Measurements from ENCODE around the gene EHBP1L1.
"Not testable (repeated sequence)": the region's sequence is repeated elsewhere in the genome, so short reads cannot be mapped to it uniquely, and the experiment has no call there.

EHBP1L1 gene

DNA sequence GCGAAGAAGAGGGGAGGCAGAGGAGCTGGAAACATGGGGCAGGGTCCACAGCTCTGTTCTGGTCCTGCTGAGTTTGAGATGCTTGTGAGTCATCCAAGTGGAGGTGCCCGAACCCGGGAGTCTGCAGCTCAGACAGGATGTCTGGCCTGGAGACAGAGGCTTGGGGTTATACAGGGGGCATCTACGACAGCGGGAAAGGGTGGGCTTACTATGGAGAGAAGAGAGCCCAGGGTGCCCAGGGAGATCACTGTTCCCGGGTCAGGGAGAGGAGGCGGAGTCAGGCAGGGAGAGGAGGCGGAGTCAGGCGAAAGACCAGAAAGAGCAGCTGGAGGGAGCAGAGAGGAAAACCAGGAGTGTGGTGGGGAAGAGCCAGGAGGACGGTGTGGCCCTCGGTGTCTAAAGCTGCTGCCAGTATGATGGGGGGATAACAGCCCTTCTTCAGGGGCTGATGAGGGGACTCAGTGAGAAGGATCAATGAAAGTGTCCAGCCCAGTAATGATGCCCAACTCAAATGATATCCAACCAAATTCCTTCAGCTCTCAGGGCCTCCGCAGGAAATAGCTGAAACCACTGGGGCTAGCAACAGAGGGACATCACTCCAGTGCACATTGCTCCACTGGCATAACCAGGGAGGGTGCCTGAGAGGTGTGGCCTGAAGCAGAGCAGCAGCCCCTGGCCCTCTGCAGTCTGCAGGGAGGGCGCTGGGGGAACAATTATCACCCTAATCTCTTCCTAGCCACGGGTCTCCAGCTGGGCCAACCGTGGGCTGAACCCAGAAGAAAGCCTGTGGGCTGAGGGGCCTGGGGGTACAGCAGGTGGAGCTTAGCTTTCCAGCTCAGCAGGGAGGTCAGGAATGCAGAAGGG, 15.1 kb upstream of the EHBP1L1 start:
- DNase-seq (ENCODE audit: low spot score): peak; percentile 48

DNA sequence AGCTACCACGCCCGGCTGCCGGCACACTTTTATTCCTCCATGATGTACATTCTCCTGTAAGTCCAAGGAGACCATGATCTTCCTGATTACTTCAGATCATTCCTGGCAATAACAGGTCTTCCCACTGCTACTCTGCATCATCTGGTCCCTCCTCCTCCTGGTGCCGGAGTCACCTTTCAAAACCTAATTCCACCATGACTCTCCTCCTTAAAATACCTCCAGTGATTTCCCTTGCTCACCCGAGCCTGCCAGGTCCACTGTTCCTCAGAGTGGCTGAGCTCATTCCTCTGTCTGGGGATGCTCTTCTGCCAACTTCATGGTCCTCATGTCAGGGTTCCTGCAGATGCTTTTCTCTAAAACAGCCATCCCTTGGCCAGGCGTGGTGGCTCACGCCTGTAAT, 13.8 kb upstream of the EHBP1L1 start:
- no peak for DNase-seq (ENCODE audit: low spot score)

DNA sequence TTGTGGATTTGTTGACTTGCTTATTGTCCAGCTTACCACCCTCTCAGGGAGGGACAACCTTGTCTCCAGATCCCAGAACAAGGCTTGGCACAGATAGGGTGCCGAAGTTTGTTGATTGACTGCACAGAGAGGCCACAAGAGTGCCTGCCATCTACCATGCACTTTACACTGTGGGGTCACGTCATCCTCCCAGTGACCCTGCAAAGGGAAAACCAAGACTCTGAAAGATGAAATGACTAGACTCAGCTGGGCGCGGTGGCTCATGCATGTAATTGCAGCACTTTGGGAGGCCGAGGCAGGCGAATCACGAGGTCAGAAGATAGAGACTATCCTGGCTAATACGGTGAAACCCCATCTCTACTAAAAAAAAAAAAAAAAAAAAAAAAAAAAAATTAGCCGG, 13.1 kb upstream of the EHBP1L1 start:
- no peak for DNase-seq (ENCODE audit: low spot score)

DNA sequence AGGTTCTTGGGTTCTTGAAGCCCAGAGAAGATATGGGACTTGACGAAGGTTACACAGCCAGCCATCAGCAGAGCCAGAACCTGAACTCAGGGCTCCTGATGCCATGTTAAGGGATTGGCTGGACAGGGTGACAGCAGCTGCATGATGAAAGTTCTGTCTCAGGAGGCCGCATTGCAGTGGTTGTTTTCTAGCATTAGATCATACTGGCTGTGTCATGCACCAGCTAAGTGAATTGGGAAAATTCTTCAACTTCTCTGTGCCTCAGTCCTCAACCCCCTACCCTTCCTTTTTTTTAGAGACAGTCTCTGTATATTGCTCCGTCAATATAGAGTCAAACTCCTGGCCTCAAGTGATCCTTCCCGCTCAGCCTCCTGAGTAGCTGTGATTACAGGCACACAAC, 12.3 kb upstream of the EHBP1L1 start:
- DNase-seq (ENCODE audit: low spot score): no peak

DNA sequence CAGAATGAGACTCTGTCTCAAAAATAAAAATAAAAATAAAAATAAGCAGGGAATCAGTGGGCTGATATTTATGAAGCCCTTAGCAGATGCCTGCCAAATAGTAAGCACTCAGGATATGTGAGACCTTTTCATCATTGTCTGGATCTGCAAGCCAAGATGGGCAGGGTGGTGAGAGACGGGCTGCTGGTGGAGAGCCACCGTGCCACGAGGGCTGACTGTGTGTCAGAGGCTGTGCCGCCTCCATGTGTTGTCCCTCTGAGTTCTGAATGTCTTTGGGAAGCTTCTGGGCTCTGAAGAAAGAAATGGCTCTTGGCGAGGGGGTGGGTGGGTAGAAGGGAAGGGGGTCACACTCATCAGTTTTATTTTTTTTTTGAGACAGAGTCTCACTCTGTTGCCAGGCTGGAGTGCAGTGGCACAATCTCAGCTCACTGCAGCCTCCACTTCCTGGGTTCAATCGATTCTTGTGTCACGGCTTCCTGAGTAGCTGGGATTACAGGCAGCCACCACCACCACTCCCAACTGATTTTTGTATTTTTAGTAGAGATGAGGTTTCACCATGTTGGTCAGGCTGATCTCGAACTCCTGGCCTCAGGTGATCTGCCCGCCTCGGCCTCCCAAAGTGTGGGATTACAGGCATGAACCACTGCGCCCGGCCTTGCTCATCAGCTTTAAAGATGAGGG, 10.8 kb upstream of the EHBP1L1 start:
- DNase-seq (ENCODE audit: low spot score): not testable (repeated sequence)

DNA sequence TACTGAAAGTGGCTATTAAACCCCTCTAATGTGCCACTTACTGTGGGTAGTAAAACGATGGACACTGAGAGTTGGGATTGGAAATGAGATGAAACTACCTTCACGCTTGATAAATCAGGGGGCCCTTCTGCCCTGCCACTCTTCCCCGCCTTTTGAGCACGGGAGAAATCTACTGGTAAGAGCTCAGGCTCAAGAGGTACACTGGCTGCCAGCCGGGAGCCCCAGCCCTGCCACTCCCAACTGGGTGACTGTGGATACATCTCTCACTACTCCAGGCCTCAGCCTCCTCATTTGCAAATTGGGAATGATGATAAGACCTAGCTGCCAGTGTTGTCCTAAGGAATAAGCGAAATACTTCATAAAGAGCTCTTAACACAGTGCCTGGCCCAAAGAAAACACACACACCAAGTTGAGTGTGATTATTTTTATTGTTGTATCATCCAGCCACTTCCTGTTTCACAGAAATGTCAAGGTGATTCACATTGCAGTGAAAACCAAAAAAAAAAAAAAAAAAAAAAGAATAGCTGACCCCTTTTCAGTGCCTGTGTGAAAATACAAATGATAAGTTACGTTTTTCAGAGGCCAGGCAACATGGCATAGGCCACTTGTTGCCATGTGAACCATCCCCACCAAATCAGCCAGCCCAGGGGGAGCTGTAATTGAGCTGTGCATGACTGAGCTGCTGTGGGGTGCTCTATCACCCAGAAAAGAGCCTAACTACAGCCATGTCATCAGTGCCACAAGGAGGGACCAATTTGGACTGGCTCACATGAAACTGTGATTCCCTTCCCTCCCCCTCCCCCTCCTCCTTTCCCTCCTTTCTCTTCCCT, 10.0 kb upstream of the EHBP1L1 start:
- no peak for DNase-seq (ENCODE audit: low spot score)

DNA sequence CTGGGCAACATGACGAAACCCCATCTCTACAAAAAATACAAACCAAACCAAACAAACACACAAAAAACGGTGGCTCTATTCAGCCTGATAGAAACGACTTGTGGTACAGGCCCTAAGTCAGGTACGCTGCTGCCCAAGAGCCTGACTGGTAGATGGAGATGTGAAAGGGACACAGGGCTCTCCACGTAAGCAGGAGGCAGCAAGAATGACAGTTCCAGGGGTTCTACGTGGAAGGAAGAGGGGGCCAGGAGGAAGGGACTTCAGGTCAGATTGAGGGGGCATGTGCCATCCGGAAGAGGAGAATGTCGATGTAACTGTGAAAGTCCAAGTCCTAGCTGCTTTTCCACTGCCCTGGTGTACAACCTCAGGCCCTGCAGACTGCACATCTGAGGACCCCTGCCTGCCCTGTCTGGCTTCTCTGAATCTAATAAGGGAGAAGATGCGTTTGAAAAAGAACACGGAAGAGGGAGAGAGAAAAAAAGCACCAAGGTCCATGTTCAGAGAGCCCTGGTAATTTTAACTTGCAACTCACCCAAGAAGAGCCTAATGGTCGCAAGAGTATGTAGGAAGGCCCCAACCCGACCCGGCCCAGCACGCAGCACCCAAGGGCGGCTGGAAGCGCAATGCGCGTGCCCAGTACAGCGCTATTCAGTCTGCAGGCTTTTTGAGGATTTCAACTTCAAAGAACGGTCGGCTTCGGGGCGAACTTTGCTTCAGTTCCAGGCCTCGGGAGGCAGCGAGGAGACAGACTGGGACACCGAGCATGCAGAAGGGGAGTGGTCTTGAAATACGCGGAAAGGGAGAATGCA, 6.5 kb upstream of the EHBP1L1 start:
- peak; percentile 69 for DNase-seq (ENCODE audit: low spot score)

DNA sequence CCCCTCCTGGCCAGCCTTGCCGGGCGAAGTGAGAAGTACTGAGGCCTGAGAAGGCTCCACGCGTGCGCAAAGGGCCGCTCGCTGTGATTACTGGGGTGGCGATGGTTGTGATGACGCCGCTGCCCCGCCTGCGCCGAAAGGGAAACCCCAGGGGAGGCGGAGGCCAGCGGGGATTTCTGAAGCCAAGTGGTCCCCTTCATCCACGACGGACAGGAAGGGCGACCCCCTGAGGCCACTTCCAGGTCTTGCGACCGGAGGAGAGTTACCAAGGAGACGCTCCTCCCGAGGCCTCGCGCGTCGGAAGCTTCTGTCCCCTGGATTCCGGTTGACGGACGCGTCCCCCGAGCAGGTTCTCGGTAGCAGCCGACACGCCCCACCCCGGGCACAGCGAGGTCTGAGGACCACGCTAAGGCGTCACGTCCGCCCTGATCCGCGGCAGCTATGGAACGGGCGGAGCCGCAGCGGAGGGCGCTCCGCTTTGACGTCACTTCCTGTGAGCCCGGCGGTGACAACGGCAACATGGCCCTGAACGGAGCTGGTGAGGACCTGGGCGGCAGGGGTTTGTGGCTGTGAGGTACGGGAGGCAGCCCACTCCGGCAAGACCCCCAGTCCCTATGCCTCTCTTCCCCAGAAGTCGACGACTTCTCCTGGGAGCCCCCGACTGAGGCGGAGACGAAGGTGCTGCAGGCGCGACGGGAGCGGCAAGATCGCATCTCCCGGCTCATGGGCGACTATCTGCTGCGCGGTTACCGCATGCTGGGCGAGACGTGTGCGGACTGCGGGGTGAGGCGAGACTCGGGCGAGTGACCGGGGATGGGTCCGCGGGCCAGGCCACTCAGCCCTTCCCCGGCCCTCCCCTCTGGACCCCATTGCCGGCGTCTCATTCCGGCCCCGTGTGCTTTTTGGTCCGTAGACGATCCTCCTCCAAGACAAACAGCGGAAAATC, 5.6 kb upstream of the EHBP1L1 start, which contains the start of gene ZNRD2:
TSS of gene ZNRD2 (plus strand) at position 505 of the 946 bp plus-strand sequence. CDS start at position 520, 15 bp downstream.
- peak; percentile 97 for DNase-seq (ENCODE audit: low spot score)

DNA sequence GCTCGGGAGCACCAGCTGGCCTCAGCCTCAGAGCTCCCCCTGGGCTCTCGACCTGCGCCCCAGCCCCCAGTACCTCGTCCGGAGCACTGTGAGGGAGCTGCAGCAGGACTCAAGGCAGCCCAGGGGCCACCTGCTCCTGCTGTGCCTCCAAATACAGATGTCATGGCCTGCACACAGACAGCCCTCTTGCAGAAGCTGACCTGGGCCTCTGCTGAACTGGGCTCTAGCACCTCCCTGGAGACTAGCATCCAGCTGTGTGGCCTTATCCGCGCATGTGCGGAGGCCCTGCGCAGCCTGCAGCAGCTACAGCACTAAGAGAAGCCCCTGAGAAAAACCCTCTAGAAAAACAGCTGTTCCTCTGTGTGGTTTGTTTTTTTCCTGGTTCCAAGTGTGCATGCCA, 4.4 kb upstream of the EHBP1L1 start:
- no peak for DNase-seq (ENCODE audit: low spot score)

DNA sequence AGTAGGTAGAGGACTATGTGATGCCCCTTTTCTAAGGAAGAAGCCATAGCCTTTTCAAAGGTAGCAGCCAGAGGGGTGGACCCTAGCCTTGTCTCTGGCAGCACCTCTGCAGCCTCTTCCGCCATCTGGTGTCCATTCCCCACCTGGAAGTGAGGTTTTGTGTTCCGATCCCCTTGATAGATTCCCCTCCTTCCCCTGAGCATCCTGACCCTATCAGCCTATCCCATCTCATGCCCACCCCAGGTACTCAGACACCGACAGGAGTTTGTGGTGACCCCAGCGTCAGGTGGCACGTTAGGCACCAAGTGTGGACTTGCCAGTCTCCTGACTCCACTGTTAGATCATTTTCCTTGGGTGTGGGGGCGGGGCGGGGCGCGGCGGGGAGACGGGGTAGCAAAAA, 3.9 kb upstream of the EHBP1L1 start:
- no peak for DNase-seq (ENCODE audit: low spot score)

DNA sequence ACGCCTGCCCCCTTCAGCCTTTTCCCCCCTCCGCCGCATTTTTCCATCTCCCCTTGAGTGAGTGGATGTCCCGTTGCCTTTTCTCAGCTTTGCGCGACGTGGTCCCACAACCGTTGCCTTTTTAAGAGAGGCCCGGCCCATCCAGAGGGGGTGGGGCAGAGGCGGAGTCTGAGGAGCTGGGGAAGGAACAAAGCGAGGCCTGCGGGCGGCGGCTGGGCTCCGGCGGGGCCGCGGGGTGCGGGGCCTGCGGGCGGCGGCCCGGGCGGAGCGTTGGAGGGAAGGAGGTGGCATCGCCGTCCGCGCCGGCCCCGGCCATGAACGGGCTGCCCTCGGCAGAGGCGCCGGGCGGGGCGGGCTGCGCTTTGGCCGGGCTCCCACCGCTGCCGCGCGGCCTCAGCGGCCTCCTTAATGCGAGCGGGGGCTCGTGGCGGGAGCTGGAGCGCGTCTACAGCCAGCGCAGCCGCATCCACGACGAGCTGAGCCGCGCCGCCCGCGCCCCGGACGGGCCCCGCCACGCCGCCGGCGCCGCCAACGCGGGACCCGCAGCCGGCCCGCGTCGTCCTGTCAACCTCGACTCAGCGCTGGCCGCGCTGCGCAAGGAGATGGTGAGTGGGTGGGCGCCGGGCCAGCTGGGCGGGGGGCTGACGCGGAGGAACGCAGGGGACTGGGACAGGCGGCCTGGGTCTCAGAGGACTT, 3.3 kb upstream of the EHBP1L1 start, which contains the start of gene FAM89B:
TSS of gene FAM89B (plus strand) at position 183 of the 696 bp plus-strand sequence. CDS start at position 315, 132 bp downstream.
- DNase-seq (ENCODE audit: low spot score): peak; percentile 88

DNA sequence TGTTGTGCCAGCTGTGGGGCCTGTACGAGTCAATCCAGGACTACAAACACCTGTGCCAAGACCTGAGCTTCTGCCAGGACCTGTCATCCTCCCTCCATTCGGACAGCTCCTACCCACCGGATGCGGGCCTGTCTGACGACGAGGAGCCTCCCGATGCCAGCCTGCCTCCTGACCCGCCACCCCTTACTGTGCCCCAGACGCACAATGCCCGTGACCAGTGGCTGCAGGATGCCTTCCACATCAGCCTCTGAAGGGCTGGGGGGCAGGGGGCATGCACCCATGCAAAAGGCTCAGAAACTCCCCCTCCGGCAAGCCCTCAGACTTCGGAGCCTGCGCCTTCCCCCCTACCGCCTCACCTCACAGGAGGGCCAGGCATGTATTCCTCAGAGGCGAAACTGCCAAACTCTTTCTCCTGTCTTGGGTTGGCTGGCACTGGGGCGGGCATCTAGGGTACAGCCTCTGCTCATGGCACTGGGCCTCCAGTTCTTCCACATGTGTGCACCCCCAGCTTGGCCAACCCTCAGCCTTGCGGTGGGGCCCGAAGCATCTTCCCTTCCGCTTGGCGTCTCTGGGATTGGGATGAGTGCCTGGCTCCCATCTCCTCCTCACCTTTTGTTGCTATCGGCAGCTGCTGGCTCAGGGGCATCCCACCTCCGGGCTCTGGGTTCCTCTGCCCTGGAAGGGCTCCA, 2.3 kb upstream of the EHBP1L1 start:
- DNase-seq (ENCODE audit: low spot score): no peak

DNA sequence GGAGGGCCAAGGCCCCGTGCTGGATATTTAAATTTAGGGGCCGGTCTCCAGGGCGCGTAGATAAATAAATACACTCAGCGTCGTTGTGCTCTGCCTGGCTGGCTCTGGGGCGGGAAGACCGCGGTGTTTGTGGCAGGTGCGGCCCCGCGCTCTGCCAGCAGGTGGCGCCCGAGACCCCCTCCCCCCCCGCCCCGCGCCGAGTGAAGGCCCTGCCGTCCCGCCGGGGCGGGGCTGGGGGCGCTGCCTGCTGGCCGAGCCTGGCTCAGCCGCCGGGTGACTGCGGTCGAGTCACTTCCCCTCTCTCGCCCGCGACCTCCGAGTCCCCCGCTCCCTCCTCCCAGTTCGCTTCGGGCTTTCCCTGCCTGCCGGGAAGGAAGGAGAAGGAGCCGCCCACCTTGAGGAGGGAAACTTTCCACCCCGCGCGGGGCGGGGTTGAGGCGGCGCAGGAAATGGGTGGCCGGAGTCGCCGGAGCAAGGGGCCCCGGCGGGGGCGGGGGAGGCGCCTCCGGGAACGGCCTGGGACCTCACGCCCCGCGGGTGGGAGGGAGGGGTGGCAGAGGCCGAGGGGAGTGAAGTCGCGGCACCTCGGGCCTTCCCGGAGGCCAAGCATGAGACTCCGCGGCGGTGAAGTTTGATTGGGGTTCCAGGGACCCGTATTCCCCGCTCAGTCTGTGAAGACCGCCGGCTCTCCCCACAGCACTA, 1.6 kb upstream of the EHBP1L1 start:
- DNase-seq (ENCODE audit: low spot score): peak; percentile 98

DNA sequence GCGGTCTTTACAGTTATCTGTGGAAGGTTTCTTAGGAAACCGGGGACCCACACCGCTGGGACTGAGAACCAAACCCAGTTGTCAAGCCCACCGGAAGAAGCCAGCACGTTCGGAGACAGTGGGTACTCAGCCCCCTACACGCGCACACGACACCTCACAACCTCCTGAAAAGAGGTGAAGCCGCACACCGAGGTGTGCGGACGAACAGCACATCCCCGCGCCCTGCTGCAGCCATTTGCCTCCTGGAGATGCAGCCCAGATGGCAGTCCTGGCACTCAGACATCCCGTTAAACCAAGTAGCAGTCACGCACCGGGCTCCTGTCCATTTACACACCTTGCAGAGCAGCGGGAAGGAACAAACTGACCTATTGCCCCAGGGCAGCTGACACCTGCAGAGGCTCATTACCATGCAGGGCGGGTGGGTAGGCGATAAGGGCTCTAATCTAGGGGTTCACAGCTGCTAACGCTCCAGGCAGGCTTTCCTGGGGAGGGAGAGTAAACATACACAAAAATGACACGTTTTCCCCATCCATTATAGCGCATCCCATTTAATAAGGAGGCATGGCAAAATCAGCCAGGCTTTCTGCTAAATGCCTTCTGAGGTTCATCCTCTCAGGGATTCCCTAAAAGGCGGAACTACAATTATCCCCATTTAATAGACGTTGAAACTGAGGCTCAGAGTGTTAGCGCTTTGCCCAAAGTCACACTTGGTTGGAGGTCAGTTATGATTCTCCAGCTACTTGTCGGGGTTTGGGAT, 864 bp upstream of the EHBP1L1 start:
- no peak for DNase-seq (ENCODE audit: low spot score)

DNA sequence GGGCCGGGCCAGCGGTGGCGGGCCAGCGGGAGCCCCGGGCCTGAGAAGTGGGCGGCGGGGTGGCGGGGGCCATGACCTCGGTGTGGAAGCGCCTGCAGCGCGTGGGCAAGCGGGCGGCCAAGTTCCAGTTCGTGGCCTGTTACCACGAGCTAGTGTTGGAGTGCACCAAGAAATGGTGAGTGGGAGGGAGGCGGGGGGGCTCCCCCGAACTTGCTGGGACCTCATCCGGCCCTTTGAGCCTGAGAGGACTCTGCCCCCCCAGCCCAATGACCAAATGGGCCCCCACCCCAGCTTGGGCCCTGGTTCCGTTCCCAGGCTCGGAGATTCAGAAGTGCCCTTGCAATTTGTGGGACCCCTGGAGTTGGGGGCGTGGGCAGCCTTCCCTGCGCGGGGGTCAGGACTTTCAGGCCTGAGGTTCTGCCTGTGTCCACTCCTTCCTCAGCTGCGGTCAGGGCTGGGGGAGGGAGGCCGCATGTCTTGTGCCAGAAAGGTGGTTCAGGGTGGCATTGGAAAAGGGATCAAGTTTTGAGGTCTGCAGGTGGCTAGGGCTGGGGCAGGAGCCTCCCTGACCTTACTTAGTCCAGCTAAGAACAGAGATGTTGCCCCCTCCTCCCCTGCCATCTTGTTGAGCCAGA, 496 bp downstream of the EHBP1L1 start:
- DNase-seq (ENCODE audit: low spot score): no peak

DNA sequence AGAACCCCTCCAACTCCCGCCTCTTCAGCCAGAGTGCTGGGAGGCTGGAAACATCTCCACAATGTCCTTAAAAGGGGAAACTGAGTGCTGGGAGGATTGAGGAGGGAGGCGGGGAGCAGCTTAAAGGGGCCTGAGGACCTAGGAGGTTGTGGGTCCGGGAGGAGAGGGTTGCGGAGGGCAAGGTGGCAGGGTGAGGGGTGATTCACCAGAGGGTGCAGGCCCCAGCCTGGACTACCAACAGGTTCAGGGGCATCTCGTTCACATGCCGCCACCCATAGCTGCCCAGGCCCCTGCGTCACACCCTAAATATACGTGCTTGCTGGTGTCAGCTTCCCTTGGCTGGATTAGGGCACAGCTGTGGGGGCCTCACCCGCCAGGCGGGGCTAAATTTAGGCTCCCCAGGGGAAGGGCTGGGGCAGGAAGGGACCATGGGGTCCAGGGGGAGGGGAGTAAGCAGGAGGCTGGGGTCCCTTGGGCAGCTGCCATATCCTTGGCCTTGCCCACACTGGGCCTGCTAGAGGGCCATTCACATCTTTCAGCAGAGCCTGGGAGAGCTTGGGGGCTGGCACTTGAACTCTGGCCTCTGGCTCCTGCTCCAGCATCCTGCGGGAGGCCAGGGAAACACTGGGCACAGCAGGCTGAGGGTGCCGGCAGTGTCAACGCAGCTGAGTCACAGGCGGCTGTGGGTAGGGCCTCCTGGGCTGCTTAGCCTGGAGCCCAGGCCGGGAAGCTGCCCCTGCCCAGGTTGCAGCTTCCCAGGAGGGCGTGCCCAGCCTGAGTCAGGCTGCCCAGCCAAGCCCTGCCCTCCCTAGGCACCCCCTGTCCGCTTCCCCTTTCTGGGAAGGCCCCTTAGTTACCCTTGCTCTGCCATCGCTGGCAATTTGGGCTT, 1.3 kb downstream of the EHBP1L1 start:
- peak; percentile 89 for DNase-seq (ENCODE audit: low spot score)
